Measurements from ENCODE around the gene CRYL1.

CRYL1 gene

GRCh38 chr13:20499986-20500385, 25.7 kb downstream of the CRYL1 start:
- H3K4me3 ChIP-seq (ENCODE audit: low read length): no peak overlapping the region
- H3K27me3 ChIP-seq (ENCODE audit: control insufficient read depth, low read length): no peaks in the 10 kb centered on the region
- TF ChIP-seq CTCF (IDR thresholded peaks at IDR 0.05; ENCODE audit: low read depth, low read length, poor library complexity, severe bottlenecking) (no peak), EZH2phosphoT487 (IDR thresholded peaks at IDR 0.05; ENCODE audit: borderline replicate concordance, low read length) (no peak)
- no peaks in the 10 kb centered on the region for H3K4me1 ChIP-seq (ENCODE audit: control insufficient read depth, low read length)
- no peaks in the 10 kb centered on the region for H3K36me3 ChIP-seq (ENCODE audit: control insufficient read depth, low read length)
- no peaks in the 10 kb centered on the region for H4K20me1 ChIP-seq (ENCODE audit: control insufficient read depth, insufficient read depth, low read depth, low read length)
- peaks cover 8% of the 10 kb centered on the region; the same call in 1 of the 2 replicates for H3K9me3 ChIP-seq (ENCODE audit: control insufficient read depth, insufficient read depth, low read length)
- no peaks in the 10 kb centered on the region for H3K9me2 ChIP-seq (replicated peaks; ENCODE audit: control insufficient read depth, low read length)
- H3K4me2 ChIP-seq (ENCODE audit: low read length): no peak overlapping the region
- H3K79me2 ChIP-seq (ENCODE audit: control insufficient read depth, low read length): no peaks in the 10 kb centered on the region
- H3K27ac ChIP-seq (ENCODE audit: low read depth, low read length): no peak overlapping the region
- no peaks in the 10 kb centered on the region for H3F3A ChIP-seq (ENCODE audit: control insufficient read depth, insufficient read depth)

DNA sequence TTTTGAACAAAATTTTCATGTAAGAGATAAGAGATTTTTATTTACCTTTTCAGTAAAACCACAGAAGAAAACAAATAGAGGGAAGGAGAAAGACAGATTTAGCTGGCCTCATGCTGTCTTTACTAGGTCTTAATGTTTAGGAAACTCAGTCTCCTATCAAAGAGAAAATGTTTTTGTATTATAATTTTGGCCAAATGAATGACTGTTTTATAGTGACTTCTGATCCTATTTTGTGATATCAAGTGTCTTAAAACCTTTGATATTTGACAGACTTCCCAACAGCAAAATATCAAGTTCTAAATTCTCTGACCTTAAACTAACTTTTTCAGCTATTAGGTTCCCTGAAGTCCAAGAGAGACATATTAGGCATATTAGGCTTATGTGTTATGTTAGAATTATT, 27.0 kb downstream of the CRYL1 start:
- Histone ChIP-seq H3K79me2 (ENCODE audit: control insufficient read depth, low read length) (no peaks in the 10 kb centered on the region), H3K36me3 (ENCODE audit: control insufficient read depth, low read length) (no peaks in the 10 kb centered on the region), H3F3A (ENCODE audit: control insufficient read depth, insufficient read depth) (no peaks in the 10 kb centered on the region), H4K20me1 (ENCODE audit: control insufficient read depth, insufficient read depth, low read depth, low read length) (no peaks in the 10 kb centered on the region), H3K9me3 (ENCODE audit: control insufficient read depth, insufficient read depth, low read length) (peaks cover 8% of the 10 kb centered on the region; the same call in 1 of the 2 replicates), H3K4me1 (ENCODE audit: control insufficient read depth, low read length) (no peaks in the 10 kb centered on the region), H3K27me3 (ENCODE audit: control insufficient read depth, low read length) (no peaks in the 10 kb centered on the region), H3K27ac (ENCODE audit: low read depth, low read length) (no peak overlapping the region), H3K4me3 (ENCODE audit: low read length) (no peak overlapping the region), H3K9me2 (replicated peaks; ENCODE audit: control insufficient read depth, low read length) (no peaks in the 10 kb centered on the region), H3K4me2 (ENCODE audit: low read length) (no peak overlapping the region)
- no peak for TF ChIP-seq EZH2phosphoT487 (IDR thresholded peaks at IDR 0.05; ENCODE audit: borderline replicate concordance, low read length)
- no peak for TF ChIP-seq CTCF (IDR thresholded peaks at IDR 0.05; ENCODE audit: low read depth, low read length, poor library complexity, severe bottlenecking)

DNA sequence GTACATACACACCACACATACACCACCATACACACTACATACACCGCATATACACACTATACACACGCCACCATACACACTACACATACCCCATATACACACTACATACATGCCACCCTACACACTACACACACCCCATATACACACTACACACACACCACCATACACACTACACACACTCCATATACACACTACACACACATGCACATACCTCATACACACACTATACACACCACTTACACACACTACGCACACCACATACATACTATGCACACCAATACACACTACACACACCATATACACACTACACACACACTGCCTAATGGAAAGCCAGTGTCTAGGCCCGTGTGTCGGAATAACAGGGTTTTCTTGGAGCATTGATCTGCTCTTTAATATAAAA, 27.5 kb downstream of the CRYL1 start:
- H4K20me1 ChIP-seq (ENCODE audit: control insufficient read depth, insufficient read depth, low read depth, low read length): no peaks in the 10 kb centered on the region
- no peaks in the 10 kb centered on the region for H3F3A ChIP-seq (ENCODE audit: control insufficient read depth, insufficient read depth)
- TF ChIP-seq EZH2phosphoT487 (IDR thresholded peaks at IDR 0.05; ENCODE audit: borderline replicate concordance, low read length): no peak
- TF ChIP-seq CTCF (IDR thresholded peaks at IDR 0.05; ENCODE audit: low read depth, low read length, poor library complexity, severe bottlenecking): no peak
- H3K27ac ChIP-seq (ENCODE audit: low read depth, low read length): no peak overlapping the region
- H3K79me2 ChIP-seq (ENCODE audit: control insufficient read depth, low read length): no peaks in the 10 kb centered on the region
- H3K36me3 ChIP-seq (ENCODE audit: control insufficient read depth, low read length): no peaks in the 10 kb centered on the region
- H3K4me3 ChIP-seq (ENCODE audit: low read length): no peak overlapping the region
- no peaks in the 10 kb centered on the region for H3K9me2 ChIP-seq (replicated peaks; ENCODE audit: control insufficient read depth, low read length)
- peaks cover 8% of the 10 kb centered on the region; the same call in 1 of the 2 replicates for H3K9me3 ChIP-seq (ENCODE audit: control insufficient read depth, insufficient read depth, low read length)
- no peaks in the 10 kb centered on the region for H3K27me3 ChIP-seq (ENCODE audit: control insufficient read depth, low read length)
- H3K4me2 ChIP-seq (ENCODE audit: low read length): no peak overlapping the region
- no peaks in the 10 kb centered on the region for H3K4me1 ChIP-seq (ENCODE audit: control insufficient read depth, low read length)
